HG02885 (cell line): Measurements from ENCODE around the gene GPR22.

Experiments used
- ATAC-seq: cut with Tn5 transposase; IDR thresholded peaks from one replicate; pipeline ENCODE4 v1.9.1; 2021; ENCODE audit warnings: mild to moderate bottlenecking; ENCODE audit not compliant: unreplicated experiment, poor library complexity

The GPR22 gene

GRCh38 chr7:107474104-107474521 lies 4.3 kb downstream of the GPR22 start:
- no peak for ATAC-seq

DNA sequence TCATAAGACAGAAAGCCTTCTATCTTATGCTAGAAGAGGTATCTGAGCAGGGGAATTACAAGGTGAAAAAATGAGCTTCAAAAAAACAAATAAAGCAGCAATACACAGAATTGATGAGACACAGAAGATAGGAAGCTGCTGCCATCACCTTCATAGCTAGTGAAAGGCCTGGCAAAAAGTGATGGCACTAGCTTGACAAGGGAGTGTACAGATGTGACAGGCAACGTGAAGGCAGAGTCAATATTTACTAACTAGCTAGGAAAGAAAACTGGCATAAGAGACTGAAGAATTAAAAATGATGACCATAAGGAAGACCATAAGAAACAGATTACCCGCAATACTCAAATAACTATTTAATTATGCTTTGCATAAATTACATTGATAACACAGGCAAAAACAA lies 9.4 kb downstream of the GPR22 start:
- no peak for ATAC-seq

GRCh38 chr7:107480932-107481331 lies 11.1 kb downstream of the GPR22 start:
- ATAC-seq, result no peak

DNA sequence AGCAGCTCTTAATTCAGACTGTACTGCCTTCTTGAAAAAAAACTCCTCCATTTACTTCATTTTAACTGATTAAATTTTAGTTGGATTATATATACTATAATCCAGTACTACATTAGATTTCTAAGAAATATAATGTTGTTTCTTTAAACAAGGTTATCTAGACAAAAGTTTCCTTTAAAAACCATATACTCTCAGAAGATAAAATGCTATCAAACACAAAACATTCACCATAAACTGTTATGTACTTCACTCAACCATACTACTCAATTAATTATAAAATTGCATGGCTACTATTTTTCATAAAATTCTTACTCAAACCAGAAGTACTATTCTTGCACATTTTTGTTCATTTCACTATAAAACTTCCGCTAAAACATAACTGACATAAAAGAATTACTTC lies 12.7 kb downstream of the GPR22 start:
- no peak for ATAC-seq

- no peak for ATAC-seq
These were observed 16.2 kb downstream of the GPR22 start for GRCh38 chr7:107486041-107486440.

GRCh38 chr7:107492875-107493274 lies 23.0 kb downstream of the GPR22 start:
- ATAC-seq, result no peak

DNA sequence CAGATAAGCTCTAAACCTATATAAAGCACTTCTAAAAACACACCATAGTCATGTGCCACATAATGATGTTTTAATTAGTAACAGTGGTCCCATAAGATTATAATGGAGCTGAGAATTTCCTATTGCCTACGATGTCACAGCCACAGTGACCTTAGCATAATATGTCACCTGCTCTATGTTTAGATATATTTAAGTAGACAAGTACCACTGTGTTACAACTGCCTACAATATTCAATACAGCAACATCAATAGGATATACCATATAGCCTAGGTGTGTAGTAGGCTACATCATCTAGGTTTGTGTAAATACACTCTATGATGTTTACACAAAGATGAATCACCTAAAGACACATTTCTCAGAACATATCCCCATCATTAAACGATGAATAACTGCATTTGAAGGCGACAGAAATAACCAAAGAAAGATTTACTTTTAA lies 24.5 kb downstream of the GPR22 start:
- ATAC-seq, result no peak

DNA sequence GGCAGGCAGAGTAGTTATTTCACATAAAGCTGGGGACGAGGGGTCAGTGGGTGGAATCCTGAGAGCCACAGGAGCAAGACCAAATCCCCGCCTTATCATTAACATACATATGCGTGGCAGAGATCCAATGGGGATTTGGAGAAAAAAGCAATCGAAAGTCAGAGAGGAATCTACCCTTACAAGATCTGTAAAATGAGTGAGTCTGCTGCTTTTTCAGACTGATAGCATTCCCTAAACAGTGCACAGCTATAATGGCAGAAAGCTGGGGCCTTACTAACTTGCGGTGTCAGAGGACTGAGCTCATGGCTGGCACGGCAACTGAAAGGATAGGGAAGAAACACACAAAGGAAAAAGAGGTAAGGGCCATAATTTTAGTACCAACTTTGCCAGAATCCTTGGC lies 25.0 kb downstream of the GPR22 start:
- ATAC-seq, result no peak

DNA sequence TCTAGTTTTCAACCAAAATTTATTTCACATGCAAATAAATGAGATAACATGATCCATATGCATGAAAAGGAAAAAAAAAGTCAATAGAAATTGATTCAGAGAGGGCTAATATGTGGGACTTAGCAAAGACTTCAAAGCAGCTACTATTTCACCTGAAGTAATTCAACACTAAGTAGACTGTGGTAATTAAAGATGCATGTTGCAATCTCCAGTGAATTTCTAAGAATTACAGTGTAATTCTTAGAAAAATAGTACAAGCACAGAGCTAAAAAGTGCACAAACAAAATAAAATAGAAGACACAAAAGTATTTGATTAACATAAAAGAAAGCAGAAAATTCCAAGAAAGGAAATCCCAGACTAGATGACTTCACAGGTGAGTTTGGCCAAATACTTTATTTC lies 25.7 kb downstream of the GPR22 start:
- no peak for ATAC-seq

GRCh38 chr7:107499731-107500130 lies 29.9 kb downstream of the GPR22 start:
- no peak for ATAC-seq

GRCh38 chr7:107501593-107501992 lies 31.7 kb downstream of the GPR22 start:
- ATAC-seq, result no peak

DNA sequence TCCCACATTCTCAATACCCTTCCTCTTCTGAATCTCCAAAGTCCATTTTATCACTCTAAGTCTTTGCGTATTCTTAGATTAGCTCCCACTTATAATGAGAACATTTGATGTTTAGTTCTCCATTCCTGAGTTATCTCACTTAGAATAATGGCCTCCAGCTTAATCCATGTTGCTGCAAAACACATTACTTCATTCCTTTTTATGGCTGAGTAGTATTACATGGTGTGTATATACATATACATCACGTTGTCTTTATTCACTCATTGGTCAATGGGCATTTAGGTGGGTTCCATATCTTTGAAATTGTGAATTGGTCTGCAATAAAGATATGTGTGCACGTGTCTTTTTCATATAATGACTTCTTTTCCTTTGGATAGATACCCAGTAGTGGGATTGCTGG lies 32.3 kb downstream of the GPR22 start:
- ATAC-seq, result no peak

DNA sequence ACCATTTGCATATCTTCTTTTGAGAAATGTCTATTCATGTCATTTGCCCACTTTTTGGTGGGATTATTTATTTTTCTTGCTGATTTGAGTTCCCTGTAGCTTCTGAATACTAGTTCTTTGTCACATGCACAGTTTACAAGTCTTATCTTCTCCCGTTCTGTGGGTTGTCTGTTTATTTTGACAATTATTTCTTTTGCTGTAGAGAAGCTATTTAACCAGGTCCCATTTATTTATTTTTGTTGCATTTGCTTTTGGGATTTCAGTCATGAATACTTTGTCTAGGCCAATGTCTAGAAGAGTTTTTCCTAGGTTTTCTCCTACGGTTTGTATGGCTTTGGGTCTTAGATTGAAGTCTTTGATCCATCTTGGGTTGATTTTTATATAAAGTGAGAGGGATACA lies 32.9 kb downstream of the GPR22 start:
- no peak for ATAC-seq

DNA sequence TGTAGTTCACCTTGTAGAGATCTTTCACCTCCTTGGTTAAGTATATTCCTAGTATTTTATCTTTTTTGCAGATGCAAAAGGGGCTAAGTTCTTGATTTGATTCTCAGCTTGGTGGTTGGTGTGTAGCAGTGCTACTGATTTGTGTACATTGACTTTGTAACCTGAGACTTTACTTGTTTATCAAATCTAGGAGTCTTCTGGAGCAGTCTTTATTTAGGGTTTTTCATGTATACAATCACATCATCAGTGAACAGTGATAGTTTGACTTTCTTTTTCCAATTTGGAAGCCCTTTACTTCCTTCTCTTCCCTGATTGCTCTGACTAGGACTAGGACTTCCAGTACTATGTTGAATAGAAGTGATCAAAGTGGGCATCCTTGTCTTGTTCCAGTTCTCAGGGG lies 33.8 kb downstream of the GPR22 start:
- ATAC-seq, result no peak

DNA sequence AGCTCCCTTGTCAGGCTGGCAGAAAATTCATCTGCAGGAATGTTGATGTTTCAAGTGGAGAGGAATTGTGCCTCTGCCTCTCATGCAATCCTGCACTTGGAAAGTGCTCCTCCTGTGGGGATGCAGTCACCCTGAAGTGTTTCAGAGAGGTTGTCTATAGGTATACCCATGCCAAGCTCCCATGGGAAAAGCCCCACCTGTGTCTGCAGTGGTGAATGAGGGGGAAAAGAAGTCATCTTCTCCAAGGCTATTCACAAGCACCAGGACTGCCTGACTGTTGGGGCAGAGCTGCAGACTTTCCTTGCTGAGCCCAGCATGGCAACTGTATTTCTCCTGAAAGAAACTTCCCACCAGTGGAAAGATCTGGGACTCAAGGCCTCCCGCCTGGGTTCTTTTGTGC lies 35.5 kb downstream of the GPR22 start:
- no peak for ATAC-seq

- no peak for ATAC-seq
These were observed 36.3 kb downstream of the GPR22 start for GRCh38 chr7:107505997-107506673.

DNA sequence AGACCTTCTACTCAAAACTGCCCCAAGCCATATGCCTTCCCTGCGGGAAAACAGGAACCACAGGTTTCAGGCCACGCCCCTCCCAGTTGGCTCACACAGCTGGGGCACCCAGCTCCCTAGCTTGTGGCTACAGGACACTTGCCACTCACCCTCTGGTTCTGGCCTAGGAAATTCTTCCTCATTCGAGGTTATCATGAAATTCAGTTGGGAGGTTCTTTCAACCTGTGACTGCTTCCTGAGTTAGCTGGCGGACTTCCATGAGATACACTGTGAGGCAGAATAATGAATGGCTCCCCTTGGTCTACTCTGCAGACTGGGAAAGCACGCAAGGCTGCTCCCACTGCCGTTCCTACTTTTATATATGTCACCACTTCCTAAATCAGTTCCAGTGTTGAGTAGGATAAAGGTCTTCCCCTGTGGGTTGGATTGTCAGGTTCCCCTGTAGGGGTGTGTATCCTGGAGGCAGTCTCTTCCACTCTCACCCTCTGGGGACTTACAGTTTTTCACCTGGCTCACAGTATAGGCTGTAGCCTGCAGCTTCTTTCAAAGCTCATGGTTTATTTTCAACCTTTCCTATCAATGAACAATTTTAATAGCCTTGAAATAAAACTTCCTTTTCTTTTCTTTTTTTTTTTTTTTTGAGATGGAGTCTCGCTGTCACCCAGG lies 37.0 kb downstream of the GPR22 start:
- no peak for ATAC-seq
